ENCODE measurements around the gene ARHGEF12.

ARHGEF12 gene

DNA sequence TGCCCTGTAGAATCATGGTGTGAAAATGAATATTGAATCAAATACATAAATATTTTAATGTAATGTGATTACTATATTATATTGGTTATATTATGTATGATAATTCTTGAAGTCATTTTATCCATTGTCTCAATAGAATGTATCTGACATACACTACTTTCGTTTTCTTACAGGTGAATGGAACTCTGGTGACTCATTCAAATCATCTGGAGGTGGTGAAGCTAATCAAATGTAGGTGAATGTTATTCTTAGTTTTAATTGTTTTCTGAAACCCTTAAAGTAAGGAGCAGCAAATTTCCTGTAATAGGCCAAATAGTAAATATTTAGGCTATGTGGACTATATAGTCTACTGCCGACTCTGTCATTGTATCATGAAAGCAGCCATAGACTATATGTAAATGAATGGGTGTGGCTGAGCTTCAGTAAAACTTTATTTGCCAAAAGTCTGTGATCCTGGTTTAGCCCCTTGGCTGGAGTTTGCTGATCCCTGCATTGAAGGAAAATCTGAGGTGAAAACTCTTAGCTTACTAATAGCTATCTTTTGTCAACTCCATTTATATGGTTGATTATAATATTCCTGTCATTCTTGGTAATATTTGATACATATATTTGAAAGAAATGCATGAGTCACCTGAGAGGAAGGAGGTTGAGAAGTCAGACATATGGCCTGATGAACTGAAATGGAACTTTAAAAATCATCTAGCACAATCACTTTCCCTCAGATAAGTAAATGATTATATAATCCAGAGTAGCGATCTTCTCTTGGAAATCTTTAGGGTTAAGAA lies 88.2 kb downstream of the ARHGEF12 start:
- DNase-seq (ENCODE audit: low read depth in 3 of 3), result no peak

DNA sequence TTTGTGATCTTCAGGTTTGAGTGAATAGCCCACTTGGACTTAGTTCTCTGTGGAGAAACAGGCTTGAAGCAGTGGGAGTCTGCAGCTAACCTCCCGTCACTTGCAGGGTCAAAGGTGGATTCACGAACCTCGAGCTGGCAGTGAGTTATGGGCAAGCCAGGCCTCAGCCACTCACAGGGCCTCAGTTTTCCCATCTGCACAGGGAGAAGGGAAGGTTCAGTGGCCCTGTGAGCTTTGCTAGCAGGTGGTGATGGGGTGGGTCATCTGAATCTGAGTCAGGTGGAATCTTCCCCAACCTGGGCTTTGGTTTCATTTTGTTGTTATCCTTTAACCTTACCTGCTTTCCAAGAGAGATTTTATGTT lies 88.7 kb downstream of the ARHGEF12 start:
- no peak for DNase-seq (ENCODE audit: low read depth in 3 of 3)

- no peak for DNase-seq (ENCODE audit: low read depth in 3 of 3)
These were observed 89.3 kb downstream of the ARHGEF12 start for GRCh38 chr11:120425527-120425926.

GRCh38 chr11:120430146-120430545 lies 93.9 kb downstream of the ARHGEF12 start:
- no peak for DNase-seq (ENCODE audit: low read depth in 3 of 3)

DNA sequence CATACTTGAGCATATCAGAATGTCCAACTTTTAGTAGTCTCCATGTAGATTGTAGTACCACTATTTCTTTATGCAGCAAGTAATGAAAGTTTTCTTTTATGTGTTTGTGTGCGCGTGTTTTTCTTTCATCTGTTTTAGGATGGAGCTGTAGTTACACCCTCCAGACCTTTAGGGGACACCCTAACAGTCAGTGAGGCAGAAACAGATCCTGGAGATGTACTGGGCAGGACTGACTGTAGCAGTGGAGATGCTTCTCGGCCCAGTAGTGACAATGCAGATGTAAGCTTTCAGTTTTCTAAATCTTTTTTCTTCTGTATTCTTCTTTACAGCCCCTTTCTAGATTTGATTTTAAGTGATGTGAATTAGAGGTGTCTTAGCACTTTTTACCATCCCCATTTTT lies 95.4 kb downstream of the ARHGEF12 start:
- DNase-seq (ENCODE audit: low read depth in 3 of 3), result no peak

DNA sequence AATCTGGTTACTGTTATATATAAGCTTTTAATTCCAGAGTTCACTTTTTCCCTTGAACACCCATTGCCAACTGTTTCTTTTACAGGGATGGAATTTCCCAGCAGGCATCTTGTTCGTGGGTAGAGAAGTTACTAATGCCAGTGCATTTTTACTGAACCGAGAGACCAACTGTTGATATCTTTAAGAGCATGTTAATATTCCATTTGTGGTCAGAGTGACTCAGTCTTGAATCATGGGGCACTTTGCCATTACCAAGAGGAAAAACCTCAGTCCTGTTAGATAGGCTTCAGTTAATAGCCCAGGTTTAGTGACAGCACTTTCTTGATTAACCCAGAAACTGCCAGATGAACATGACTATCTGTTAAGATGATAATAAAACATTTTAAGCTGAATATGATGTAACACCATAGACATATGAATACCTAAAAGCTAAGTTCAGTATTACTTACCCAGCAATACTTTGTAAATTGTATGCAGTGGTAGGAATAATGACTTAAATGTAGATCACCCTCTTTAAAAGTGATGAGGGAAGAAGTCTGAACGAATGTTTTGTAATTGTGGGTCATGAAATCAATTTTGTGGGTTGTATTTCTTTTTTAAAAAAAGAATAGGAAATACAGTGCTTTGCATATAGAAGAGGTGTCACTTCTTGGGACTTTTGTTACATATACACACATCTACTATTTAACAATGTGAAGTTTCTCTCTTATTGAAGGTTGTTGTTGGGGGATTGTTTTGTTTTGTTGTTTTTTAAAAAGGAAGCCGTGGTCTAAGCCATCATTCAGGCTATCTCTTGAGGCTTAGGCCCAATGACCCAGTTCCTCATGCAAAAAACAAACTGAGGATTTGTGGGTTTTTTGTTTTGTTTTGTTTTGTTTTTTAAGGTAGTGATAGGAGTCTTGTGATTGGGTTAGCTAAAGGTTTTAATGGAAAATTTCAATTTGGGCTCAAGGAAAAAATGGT lies 96.1 kb downstream of the ARHGEF12 start:
- peak in 1 of 3 donors; percentile 13 for DNase-seq (ENCODE audit: low read depth in 3 of 3)

DNA sequence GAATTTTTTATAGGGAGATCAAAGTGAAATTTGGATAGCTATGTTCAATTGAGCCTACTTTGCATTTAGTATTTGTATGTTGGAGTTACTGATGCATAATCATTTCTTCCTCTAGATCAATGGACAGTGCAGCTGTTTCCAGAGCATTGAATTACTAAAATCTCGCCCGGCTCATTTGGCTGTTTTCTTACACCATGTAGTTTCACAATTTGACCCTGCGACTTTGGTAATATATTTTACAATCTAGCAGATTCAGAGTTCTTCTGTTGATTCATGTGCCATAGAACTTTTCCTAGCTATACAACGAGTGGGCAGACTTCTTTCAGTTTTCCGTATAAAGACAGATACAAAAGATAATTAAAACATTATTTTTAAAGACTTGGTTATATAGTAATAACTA lies 105.4 kb downstream of the ARHGEF12 start:
- DNase-seq (ENCODE audit: low read depth in 3 of 3), result no peak

DNA sequence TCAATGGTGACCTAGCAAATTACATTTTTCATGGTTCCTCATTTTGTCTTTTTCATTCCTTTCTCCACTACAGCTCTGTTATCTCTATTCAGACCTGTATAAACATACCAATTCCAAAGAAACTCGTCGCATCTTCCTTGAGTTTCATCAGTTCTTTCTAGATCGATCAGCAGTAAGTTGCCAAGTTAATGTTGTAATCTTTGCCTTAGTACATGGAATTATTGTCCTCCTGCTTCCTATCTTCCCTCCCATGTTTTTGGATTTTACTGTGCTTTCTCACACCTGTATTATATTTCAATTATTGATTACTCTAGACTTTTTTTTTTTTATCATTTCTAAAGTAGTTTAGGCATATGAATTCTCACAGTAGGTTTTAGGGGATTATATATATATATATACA lies 105.8 kb downstream of the ARHGEF12 start:
- no peak for DNase-seq (ENCODE audit: low read depth in 3 of 3)

DNA sequence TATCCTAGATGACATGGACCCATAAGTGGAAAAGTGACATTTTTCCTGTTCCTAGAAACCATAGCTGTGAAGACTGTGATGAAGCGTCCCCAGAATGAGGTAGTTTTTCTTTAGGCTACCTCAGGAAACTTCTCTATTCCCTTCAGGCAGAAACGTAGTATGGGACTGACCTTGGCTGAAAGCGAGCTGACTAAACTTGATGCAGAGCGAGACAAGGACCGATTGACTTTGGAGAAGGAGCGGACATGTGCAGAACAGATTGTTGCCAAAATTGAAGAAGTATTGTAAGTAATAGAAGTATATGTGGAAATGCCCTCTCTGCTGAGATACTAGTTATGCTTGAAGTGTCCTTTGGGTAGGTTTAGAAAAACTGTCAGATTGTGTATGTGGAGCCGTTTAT lies 110.6 kb downstream of the ARHGEF12 start:
- no peak for DNase-seq (ENCODE audit: low read depth in 3 of 3)

DNA sequence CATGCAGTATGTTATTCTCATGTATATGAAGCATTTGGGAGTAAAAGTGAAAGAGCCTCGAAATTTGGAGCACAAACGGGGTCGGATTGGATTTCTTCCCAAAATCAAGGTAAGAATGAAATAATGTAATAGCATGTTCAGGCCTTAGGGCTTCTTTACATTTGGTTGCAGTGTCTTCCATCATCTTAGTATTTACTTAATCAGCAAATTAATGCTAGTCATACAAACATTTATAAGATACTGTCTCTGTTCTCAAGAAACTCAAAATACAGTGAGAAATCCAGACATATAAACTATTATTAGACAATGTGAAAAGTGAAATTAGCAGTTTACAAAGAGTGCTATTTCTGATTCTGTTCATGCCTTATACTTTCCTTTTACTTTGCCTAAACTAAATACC lies 112.0 kb downstream of the ARHGEF12 start:
- no peak for DNase-seq (ENCODE audit: low read depth in 3 of 3)

- DNase-seq (ENCODE audit: low read depth in 3 of 3), result no peak
These were observed 119.3 kb downstream of the ARHGEF12 start for GRCh38 chr11:120455487-120455886.

GRCh38 chr11:120457996-120458395 lies 121.8 kb downstream of the ARHGEF12 start:
- DNase-seq (ENCODE audit: low read depth in 3 of 3), result no peak

- DNase-seq (ENCODE audit: low read depth in 3 of 3), result no peak
These were observed 126.6 kb downstream of the ARHGEF12 start for GRCh38 chr11:120462825-120463224.

- DNase-seq (ENCODE audit: low read depth in 3 of 3), result no peak
These were observed 129.8 kb downstream of the ARHGEF12 start for GRCh38 chr11:120465921-120466534.

- DNase-seq (ENCODE audit: low read depth in 3 of 3), result no peak
These were observed 131.4 kb downstream of the ARHGEF12 start for GRCh38 chr11:120467627-120468026.

DNA sequence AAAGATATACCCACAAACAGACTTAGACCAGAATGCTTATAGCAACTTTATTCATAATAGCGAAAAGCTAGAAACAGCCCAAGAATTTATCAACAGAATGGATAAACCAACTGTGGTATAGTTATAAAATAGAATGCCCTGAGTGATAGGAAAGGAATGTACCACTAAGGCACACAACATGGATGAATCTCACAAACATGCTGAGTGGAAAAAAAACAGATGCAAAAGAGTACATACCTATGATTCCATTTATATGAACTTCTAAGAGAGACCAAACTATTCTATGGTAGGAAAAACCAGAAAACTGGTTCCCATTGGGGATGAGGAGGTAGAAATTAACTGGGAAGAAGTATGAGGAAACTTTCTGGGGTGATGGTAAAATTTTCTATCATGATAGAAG lies 134.9 kb downstream of the ARHGEF12 start:
- no peak for DNase-seq (ENCODE audit: low read depth in 3 of 3)

GRCh38 chr11:120471994-120472393 lies 135.8 kb downstream of the ARHGEF12 start:
- DNase-seq (ENCODE audit: low read depth in 3 of 3), result no peak

DNA sequence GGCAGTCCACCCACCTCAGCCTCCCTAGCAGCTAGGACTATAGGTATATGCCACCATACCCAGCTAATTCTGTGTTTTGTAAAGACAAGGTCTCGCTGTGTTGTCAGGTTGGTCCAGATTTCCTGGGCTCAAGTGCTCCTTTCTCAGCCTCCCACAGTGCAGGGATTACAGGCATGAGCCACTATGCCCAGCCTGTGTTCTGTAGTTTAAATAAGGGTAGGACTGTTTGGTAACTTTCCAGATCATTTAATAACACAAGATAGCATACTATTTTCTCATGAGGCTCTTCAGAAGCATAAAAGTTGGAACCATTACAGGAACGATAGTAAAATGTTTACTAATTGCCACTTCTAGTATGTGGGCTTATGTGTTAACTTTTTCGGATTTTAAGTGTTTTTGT lies 137.3 kb downstream of the ARHGEF12 start:
- no peak for DNase-seq (ENCODE audit: low read depth in 3 of 3)

- no peak for DNase-seq (ENCODE audit: low read depth in 3 of 3)
These were observed 145.9 kb downstream of the ARHGEF12 start for GRCh38 chr11:120482149-120482548.

DNA sequence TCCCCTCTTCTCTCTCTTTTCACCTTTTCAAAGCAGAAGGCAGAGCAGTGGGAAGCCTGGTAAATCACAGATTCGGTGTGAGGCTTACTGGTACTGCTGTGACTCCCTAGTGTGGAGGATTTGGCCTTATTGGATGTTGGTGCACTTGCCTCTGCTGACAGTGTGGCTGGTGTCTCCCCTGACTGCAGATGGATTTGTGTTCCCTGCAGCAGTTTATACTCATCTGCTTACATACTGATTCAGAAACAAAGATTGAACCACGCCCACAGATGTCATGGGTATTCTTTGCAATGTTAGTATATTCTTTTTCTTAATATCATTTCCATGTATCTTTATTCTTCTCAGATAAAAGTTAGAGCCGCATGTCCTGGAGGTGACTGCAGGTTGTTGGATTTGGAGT lies 148.5 kb downstream of the ARHGEF12 start:
- no peak for DNase-seq (ENCODE audit: low read depth in 3 of 3)

DNA sequence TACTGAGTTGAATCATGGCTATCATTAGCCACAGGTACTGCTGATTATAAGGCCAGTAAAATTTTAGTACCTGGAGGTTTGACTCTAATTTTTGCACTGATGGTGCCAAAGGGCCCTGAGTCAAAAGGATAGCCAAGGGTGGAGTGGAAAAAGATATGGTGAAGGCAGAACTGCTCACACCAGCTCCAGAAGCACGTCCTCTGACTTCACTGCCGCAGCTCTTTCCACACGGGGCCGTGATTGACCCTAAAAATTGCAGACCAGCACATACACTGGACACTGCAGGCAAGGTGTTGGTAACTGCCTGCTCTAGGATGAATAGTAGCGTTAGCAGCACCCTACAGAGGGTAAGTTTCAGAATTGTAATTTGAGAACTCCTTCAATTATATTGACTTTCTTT lies 149.9 kb downstream of the ARHGEF12 start:
- DNase-seq (ENCODE audit: low read depth in 3 of 3), result no peak

DNA sequence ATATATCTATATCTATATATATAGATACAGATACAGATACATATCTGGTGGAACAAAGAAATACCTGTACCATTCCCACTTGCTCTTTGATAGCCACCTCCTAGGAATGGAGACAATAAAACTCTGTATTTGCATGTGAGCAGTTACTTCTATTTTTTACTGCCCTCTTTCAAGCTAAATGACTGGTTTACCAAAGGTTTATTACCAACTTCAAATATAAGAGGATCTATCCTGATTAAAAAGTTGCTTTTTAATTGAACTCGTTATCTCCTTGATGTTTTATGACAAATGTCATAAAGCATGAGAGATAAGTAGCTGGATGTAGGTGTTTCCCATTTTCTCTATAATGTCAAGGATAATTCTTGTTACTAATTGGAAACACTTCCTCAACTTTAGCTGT lies 153.6 kb downstream of the ARHGEF12 start:
- no peak for DNase-seq (ENCODE audit: low read depth in 3 of 3)

GRCh38 chr11:120492486-120492885 lies 156.3 kb downstream of the ARHGEF12 start:
- no peak for DNase-seq (ENCODE audit: low read depth in 3 of 3)
